GM23338 (cell line): Measurements from ENCODE around the gene CLPTM1L. TPM values are rescaled to one million over a fixed set of nuclear protein-coding genes. Genes with fewer than 3 reads are reported as not detected.

ENCODE experiments used
- ATAC-seq: fragments of 200-7000 bp; cut with Tn5 transposase; 3 replicates; pipeline ENCODE4 v1.9.1; 2020
- DNase-seq: peaks from one replicate; pipeline ENCODE4 v3.0.0-alpha.2; 2015; ENCODE audit warnings: low spot score
- H2AFZ ChIP-seq: fragments of 200-600 bp; sonication (generic); 2 replicates; pipeline ENCODE4 v1.8.0; 2016; ENCODE audit warnings: antibody characterized with exemption, mild to moderate bottlenecking, moderate library complexity
- H3F3A ChIP-seq: fragments of 200-600 bp; sonication (generic); replicated peaks from 2 replicates; pipeline ENCODE4 v1.8.0; 2017; ENCODE audit warnings: antibody characterized with exemption, mixed run types, low read depth
- H3K27ac ChIP-seq: fragments of 200-600 bp; sonication (generic); 2 replicates; pipeline ENCODE4 v1.6.1; 2016; ENCODE audit warnings: low read depth
- H3K27me3 ChIP-seq: fragments of 200-600 bp; sonication (generic); 2 replicates; pipeline ENCODE4 v1.8.0; 2016; ENCODE audit warnings: mild to moderate bottlenecking, mixed run types, moderate library complexity; ENCODE audit not compliant: insufficient read depth
- H3K36me3 ChIP-seq: fragments of 200-600 bp; sonication (generic); 2 replicates; pipeline ENCODE4 v1.8.0; 2016; ENCODE audit warnings: mild to moderate bottlenecking; ENCODE audit not compliant: insufficient read depth
- H3K4me1 ChIP-seq: fragments of 200-600 bp; sonication (generic); 2 replicates; pipeline ENCODE4 v1.8.0; 2016; ENCODE audit warnings: mild to moderate bottlenecking, moderate library complexity; ENCODE audit not compliant: insufficient read depth
- H3K4me2 ChIP-seq: fragments of 200-600 bp; sonication (generic); 2 replicates; pipeline ENCODE4 v1.7.1; 2017; ENCODE audit warnings: mixed run types
- H3K4me3 ChIP-seq: fragments of 200-600 bp; sonication (generic); 2 replicates; pipeline ENCODE4 v1.6.1; 2016; ENCODE audit warnings: mixed run types
- H3K79me2 ChIP-seq: fragments of 200-600 bp; sonication (generic); replicated peaks from 2 replicates; pipeline ENCODE4 v1.8.0; 2017; ENCODE audit warnings: mild to moderate bottlenecking; ENCODE audit not compliant: insufficient read depth
- H3K9me2 ChIP-seq: fragments of 200-600 bp; sonication (generic); 2 replicates; pipeline ENCODE4 v1.8.0; 2017; ENCODE audit not compliant: insufficient read depth
- H4K20me1 ChIP-seq: fragments of 200-600 bp; sonication (generic); replicated peaks from 2 replicates; pipeline ENCODE4 v1.8.0; 2017; ENCODE audit warnings: mild to moderate bottlenecking; ENCODE audit not compliant: insufficient read depth
- H3K27ac Mint-ChIP-seq: 2 replicates; pipeline ENCODE4 v1.8.0; 2020; ENCODE audit warnings: inconsistent platforms, mild to moderate bottlenecking, moderate library complexity, mixed read lengths
- H3K27me3 Mint-ChIP-seq: 3 replicates; pipeline ENCODE4 v1.8.0; 2022; ENCODE audit warnings: low read depth, mild to moderate bottlenecking, moderate library complexity, mixed read lengths, inconsistent platforms; ENCODE audit not compliant: insufficient read depth, poor library complexity
- H3K36me3 Mint-ChIP-seq: 3 replicates; pipeline ENCODE4 v1.8.0; 2021; ENCODE audit warnings: low read depth, mild to moderate bottlenecking, inconsistent platforms, moderate library complexity, mixed read lengths
- H3K4me1 Mint-ChIP-seq: 3 replicates; pipeline ENCODE4 v1.8.0; 2020; ENCODE audit warnings: mild to moderate bottlenecking, inconsistent platforms, mixed read lengths
- H3K4me3 Mint-ChIP-seq: 3 replicates; pipeline ENCODE4 v1.8.0; 2021; ENCODE audit warnings: moderate library complexity, mild to moderate bottlenecking, inconsistent platforms, mixed read lengths
- H3K9me3 Mint-ChIP-seq: 3 replicates; pipeline ENCODE4 v1.8.0; 2020; ENCODE audit warnings: moderate library complexity, mild to moderate bottlenecking, inconsistent platforms, mixed read lengths
- EZH2phosphoT487 ChIP-seq: fragments of 200-600 bp; sonication (generic); IDR thresholded peaks from one replicate; pipeline ENCODE4 v1.8.1; 2018; ENCODE audit warnings: antibody characterized with exemption; ENCODE audit not compliant: unreplicated experiment
- JUNB ChIP-seq: IDR thresholded peaks from one replicate; pipeline ENCODE4 v1.6.1; 2016; ENCODE audit warnings: antibody characterized with exemption; ENCODE audit not compliant: unreplicated experiment
- NANOG ChIP-seq: IDR thresholded peaks from 2 replicates; pipeline ENCODE4 v1.6.1; 2016; ENCODE audit warnings: antibody characterized with exemption, borderline replicate concordance
- POLR2AphosphoS5 ChIP-seq: IDR thresholded peaks from 2 replicates; pipeline ENCODE4 v1.6.1; 2016; ENCODE audit warnings: antibody characterized with exemption, low read depth
- STAT1 ChIP-seq: IDR thresholded peaks from one replicate; pipeline ENCODE4 v1.6.1; 2016; ENCODE audit warnings: antibody characterized with exemption; ENCODE audit not compliant: unreplicated experiment
- ZNF114 ChIP-seq: fragments of 250-450 bp; sonication (Bioruptor Pico); IDR thresholded peaks from 2 replicates; pipeline ENCODE4 v1.5.0; 2020; ENCODE audit warnings: mild to moderate bottlenecking, moderate library complexity
- ZNF331 ChIP-seq: fragments of 250-450 bp; sonication (Bioruptor Pico); IDR thresholded peaks from 2 replicates; pipeline ENCODE4 v1.5.0; 2020; ENCODE audit warnings: low read depth, mild to moderate bottlenecking, moderate library complexity
- polyA plus RNA-seq: library from polyadenylated mRNA; unstranded; fragments of >200 nt; fragmentation: Nextera tagmentation; extraction: Ambion mirVana; gene quantifications from 2 replicates; pipeline ENCODE4 v1.2.1, GENCODE V29; 2016
- total RNA-seq: library from RNA; depleted of rRNA; stranded (reverse); fragments of >200 nt; shearing (Covaris generic); gene quantifications from 2 replicates; pipeline ENCODE4 v1.2.3, GENCODE V29; 2014
- TF ChIP-seq, protein P1 (sequence below): IDR thresholded peaks from 2 replicates; pipeline ENCODE4 v1.6.1; 2016; ENCODE audit warnings: antibody characterized with exemption
- TF ChIP-seq, protein P2 (sequence below): fragments of 250-450 bp; sonication (Bioruptor Pico); IDR thresholded peaks from 2 replicates; pipeline ENCODE4 v1.5.0; 2020; ENCODE audit warnings: mild to moderate bottlenecking, moderate library complexity
- TF ChIP-seq, protein P3 (sequence below), 2 experiments: fragments of 200-600 bp in 1 of 2; sonication (generic) in 1 of 2; conservative IDR thresholded peaks; 2 replicates each; pipeline versions ENCODE4 v1.5.1 to v1.6.1; 2016 to 2017; ENCODE audit warnings: antibody characterized with exemption in 2 of 2, low read depth in 2 of 2, mild to moderate bottlenecking in 2 of 2, moderate library complexity in 1 of 2
- TF ChIP-seq, protein P4 (sequence below): IDR thresholded peaks from one replicate; pipeline ENCODE4 v1.6.1; 2018; ENCODE audit warnings: antibody characterized with exemption; ENCODE audit not compliant: unreplicated experiment

The CLPTM1L gene
- total and polyA plus RNA-seq, 2 experiments from 2014 or later = 39.9 to 110 TPM

DNA sequence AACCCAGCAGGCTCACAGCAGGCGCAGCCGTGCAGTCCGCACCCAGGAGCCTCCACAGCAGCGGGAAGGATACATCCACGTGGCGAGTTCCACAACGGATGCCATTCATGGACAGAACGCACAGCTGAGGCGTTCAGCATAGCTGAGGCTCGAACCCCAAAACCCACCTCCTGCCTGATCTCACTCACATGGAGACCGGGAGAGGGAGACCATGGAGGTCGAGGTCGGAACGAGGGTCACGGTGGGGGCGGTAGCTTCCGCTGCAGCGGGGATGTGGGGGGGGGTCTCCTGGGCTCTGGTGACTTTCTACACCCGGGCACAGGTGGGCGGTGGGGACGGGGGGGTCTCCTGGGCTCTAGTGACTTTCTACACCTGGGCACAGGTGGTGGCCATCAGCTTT lies 67.6 kb downstream of the CLPTM1L start (continued):
- no peak for TF ChIP-seq STAT1
- TF ChIP-seq EZH2phosphoT487 = no peak
- no peak for TF ChIP-seq NANOG
- TF ChIP-seq, protein P1, sequence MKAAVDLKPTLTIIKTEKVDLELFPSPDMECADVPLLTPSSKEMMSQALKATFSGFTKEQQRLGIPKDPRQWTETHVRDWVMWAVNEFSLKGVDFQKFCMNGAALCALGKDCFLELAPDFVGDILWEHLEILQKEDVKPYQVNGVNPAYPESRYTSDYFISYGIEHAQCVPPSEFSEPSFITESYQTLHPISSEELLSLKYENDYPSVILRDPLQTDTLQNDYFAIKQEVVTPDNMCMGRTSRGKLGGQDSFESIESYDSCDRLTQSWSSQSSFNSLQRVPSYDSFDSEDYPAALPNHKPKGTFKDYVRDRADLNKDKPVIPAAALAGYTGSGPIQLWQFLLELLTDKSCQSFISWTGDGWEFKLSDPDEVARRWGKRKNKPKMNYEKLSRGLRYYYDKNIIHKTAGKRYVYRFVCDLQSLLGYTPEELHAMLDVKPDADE = no peak
- no peak for TF ChIP-seq ZNF331 (CRISPR knock-in tag)

DNA sequence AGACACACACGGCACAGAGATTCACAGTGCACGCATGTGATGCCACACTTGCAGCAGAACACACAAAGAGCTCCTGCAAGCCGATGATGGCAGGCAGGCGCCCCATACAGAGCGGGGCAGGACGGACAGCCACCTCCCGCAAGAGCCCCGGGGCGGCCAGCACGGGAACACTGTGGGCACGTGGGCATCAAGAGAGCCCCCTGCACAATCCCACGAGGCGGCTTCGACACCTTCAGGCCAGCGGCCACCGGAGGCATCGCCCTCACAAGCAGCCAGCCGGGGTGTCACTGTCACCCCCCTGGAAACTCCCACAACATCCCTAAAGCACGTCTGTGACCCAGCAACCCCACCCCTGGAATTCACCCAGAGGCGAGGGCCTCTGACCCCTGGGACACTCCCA lies 68.0 kb downstream of the CLPTM1L start:
- no peak for DNase-seq
- Histone ChIP-seq H3K27ac (no peak overlapping the region), H4K20me1 (no peaks in the 10 kb centered on the region), H3F3A (no peaks in the 10 kb centered on the region), H3K4me1 (no peaks in the 10 kb centered on the region), H3K27me3 (no peaks in the 10 kb centered on the region), H2AFZ (no peak overlapping the region), H3K36me3 (0 out of 2 replicates have a peak, but pooled peaks cover 5% of the 10 kb centered on the region), H3K9me2 (no peaks in the 10 kb centered on the region), H3K4me2 (no peak overlapping the region), H3K4me3 (no peak overlapping the region), H3K79me2 (peaks cover 25% of the 10 kb centered on the region)
- Mint-ChIP-seq H3K27me3 (peaks cover 2% of the 10 kb centered on the region), H3K4me1 (no peaks in the 10 kb centered on the region), H3K4me3 (no peak overlapping the region), H3K36me3 (peaks cover 30% of the 10 kb centered on the region), H3K9me3 (no peaks in the 10 kb centered on the region; the same call in 2 of the 3 replicates), H3K27ac (no peak overlapping the region)
- no peak for ATAC-seq
- no peak for TF ChIP-seq ZNF114 (CRISPR knock-in tag)
- no peak for TF ChIP-seq NANOG
- TF ChIP-seq EZH2phosphoT487 = no peak
- TF ChIP-seq ZNF331 (CRISPR knock-in tag) = no peak
- TF ChIP-seq, protein P1 = no peak
- TF ChIP-seq, protein P2, sequence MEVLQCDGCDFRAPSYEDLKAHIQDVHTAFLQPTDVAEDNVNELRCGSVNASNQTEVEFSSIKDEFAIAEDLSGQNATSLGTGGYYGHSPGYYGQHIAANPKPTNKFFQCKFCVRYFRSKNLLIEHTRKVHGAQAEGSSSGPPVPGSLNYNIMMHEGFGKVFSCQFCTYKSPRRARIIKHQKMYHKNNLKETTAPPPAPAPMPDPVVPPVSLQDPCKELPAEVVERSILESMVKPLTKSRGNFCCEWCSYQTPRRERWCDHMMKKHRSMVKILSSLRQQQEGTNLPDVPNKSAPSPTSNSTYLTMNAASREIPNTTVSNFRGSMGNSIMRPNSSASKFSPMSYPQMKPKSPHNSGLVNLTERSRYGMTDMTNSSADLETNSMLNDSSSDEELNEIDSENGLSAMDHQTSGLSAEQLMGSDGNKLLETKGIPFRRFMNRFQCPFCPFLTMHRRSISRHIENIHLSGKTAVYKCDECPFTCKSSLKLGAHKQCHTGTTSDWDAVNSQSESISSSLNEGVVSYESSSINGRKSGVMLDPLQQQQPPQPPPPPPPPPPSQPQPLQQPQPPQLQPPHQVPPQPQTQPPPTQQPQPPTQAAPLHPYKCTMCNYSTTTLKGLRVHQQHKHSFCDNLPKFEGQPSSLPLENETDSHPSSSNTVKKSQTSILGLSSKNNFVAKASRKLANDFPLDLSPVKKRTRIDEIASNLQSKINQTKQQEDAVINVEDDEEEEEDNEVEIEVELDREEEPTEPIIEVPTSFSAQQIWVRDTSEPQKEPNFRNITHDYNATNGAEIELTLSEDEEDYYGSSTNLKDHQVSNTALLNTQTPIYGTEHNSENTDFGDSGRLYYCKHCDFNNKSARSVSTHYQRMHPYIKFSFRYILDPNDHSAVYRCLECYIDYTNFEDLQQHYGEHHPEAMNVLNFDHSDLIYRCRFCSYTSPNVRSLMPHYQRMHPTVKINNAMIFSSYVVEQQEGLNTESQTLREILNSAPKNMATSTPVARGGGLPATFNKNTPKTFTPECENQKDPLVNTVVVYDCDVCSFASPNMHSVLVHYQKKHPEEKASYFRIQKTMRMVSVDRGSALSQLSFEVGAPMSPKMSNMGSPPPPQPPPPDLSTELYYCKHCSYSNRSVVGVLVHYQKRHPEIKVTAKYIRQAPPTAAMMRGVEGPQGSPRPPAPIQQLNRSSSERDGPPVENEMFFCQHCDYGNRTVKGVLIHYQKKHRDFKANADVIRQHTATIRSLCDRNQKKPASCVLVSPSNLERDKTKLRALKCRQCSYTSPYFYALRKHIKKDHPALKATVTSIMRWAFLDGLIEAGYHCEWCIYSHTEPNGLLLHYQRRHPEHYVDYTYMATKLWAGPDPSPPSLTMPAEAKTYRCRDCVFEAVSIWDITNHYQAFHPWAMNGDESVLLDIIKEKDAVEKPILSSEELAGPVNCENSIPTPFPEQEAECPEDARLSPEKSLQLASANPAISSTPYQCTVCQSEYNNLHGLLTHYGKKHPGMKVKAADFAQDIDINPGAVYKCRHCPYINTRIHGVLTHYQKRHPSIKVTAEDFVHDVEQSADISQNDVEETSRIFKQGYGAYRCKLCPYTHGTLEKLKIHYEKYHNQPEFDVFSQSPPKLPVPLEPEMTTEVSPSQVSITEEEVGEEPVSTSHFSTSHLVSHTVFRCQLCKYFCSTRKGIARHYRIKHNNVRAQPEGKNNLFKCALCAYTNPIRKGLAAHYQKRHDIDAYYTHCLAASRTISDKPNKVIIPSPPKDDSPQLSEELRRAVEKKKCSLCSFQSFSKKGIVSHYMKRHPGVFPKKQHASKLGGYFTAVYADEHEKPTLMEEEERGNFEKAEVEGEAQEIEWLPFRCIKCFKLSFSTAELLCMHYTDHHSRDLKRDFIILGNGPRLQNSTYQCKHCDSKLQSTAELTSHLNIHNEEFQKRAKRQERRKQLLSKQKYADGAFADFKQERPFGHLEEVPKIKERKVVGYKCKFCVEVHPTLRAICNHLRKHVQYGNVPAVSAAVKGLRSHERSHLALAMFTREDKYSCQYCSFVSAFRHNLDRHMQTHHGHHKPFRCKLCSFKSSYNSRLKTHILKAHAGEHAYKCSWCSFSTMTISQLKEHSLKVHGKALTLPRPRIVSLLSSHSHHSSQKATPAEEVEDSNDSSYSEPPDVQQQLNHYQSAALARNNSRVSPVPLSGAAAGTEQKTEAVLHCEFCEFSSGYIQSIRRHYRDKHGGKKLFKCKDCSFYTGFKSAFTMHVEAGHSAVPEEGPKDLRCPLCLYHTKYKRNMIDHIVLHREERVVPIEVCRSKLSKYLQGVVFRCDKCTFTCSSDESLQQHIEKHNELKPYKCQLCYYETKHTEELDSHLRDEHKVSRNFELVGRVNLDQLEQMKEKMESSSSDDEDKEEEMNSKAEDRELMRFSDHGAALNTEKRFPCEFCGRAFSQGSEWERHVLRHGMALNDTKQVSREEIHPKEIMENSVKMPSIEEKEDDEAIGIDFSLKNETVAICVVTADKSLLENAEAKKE (CRISPR knock-in tag) = no peak
- TF ChIP-seq, protein P3, sequence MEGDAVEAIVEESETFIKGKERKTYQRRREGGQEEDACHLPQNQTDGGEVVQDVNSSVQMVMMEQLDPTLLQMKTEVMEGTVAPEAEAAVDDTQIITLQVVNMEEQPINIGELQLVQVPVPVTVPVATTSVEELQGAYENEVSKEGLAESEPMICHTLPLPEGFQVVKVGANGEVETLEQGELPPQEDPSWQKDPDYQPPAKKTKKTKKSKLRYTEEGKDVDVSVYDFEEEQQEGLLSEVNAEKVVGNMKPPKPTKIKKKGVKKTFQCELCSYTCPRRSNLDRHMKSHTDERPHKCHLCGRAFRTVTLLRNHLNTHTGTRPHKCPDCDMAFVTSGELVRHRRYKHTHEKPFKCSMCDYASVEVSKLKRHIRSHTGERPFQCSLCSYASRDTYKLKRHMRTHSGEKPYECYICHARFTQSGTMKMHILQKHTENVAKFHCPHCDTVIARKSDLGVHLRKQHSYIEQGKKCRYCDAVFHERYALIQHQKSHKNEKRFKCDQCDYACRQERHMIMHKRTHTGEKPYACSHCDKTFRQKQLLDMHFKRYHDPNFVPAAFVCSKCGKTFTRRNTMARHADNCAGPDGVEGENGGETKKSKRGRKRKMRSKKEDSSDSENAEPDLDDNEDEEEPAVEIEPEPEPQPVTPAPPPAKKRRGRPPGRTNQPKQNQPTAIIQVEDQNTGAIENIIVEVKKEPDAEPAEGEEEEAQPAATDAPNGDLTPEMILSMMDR (conservative IDR thresholded peaks at IDR 0.05; ENCODE audit: low read depth in 2 of 2) = no peak
- TF ChIP-seq, protein P4, sequence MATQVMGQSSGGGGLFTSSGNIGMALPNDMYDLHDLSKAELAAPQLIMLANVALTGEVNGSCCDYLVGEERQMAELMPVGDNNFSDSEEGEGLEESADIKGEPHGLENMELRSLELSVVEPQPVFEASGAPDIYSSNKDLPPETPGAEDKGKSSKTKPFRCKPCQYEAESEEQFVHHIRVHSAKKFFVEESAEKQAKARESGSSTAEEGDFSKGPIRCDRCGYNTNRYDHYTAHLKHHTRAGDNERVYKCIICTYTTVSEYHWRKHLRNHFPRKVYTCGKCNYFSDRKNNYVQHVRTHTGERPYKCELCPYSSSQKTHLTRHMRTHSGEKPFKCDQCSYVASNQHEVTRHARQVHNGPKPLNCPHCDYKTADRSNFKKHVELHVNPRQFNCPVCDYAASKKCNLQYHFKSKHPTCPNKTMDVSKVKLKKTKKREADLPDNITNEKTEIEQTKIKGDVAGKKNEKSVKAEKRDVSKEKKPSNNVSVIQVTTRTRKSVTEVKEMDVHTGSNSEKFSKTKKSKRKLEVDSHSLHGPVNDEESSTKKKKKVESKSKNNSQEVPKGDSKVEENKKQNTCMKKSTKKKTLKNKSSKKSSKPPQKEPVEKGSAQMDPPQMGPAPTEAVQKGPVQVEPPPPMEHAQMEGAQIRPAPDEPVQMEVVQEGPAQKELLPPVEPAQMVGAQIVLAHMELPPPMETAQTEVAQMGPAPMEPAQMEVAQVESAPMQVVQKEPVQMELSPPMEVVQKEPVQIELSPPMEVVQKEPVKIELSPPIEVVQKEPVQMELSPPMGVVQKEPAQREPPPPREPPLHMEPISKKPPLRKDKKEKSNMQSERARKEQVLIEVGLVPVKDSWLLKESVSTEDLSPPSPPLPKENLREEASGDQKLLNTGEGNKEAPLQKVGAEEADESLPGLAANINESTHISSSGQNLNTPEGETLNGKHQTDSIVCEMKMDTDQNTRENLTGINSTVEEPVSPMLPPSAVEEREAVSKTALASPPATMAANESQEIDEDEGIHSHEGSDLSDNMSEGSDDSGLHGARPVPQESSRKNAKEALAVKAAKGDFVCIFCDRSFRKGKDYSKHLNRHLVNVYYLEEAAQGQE = no peak
- TF ChIP-seq JUNB = no peak
- TF ChIP-seq STAT1 = no peak
- TF ChIP-seq POLR2AphosphoS5 = no peak
